ENCODE measurements around the gene MXRA8. TPM values are rescaled to one million over a fixed set of nuclear protein-coding genes. Genes with fewer than 3 reads are reported as not detected.

MXRA8 gene
- total and polyA plus RNA-seq, 9 of the 15 experiments (the other 6 are each of a cell fraction or from before 2014, with no cell fraction given): 0.66 to 11.3 (median 6.3) TPM

- TF ChIP-seq CHD7 (IDR thresholded peaks at IDR 0.05; ENCODE audit: low read depth, low read length): no peak
Observed at GRCh38 chr1:1318777-1319645, 39.3 kb downstream of the MXRA8 start (continued).
